ENCODE results near the gene NET1. TPM values are rescaled to one million over a fixed set of nuclear protein-coding genes. Genes with fewer than 3 reads are reported as not detected.

NET1 gene
- total and polyA plus RNA-seq, 2 experiments from 2014 or later, result 62.5 to 96.4 TPM

DNA sequence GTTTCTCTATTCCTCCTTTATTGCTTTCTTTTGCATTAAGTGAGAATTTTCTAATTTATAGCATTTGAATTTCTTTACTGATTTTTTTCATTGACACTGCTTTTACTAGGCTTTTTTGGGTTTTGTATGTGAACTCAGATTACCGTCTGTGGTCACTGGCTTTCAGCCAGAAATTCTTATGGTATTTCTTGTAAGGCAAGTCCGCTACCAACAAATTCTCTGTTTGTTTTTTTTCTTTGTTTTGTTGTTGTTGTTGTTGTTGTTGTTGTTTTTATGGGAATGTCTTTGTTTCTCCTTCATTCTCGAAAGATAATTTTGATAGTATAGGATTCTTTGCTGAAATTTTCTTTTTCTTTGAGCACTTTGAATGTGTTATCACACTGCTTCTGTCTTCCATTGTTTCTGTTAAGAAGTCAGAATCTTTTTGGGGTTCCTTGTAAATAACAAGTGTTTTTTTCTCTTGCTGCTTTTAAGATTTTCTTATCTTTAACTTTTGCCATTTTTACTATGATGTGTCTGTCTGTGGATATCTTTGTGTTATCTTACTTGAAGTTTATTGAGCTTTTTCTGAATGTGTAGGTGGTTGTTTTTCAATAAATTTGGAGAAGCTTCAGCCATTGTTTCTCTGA, 7.2 kb downstream of the NET1 start:
- no peaks in the 10 kb centered on the region for H4K20me1 ChIP-seq (ENCODE audit: insufficient read depth, poor library complexity, severe bottlenecking)
- TF ChIP-seq, protein P1, sequence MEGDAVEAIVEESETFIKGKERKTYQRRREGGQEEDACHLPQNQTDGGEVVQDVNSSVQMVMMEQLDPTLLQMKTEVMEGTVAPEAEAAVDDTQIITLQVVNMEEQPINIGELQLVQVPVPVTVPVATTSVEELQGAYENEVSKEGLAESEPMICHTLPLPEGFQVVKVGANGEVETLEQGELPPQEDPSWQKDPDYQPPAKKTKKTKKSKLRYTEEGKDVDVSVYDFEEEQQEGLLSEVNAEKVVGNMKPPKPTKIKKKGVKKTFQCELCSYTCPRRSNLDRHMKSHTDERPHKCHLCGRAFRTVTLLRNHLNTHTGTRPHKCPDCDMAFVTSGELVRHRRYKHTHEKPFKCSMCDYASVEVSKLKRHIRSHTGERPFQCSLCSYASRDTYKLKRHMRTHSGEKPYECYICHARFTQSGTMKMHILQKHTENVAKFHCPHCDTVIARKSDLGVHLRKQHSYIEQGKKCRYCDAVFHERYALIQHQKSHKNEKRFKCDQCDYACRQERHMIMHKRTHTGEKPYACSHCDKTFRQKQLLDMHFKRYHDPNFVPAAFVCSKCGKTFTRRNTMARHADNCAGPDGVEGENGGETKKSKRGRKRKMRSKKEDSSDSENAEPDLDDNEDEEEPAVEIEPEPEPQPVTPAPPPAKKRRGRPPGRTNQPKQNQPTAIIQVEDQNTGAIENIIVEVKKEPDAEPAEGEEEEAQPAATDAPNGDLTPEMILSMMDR (IDR thresholded peaks at IDR 0.05; ENCODE audit: poor library complexity), result no peak
- TF ChIP-seq EZH2 (IDR thresholded peaks at IDR 0.05; ENCODE audit: borderline replicate concordance) (no peak), EZH2phosphoT487 (IDR thresholded peaks at IDR 0.05; ENCODE audit: low read depth, severe bottlenecking, unreplicated experiment) (no peak)
- 88% methylated on average over 3 of the region's 3 CpGs for WGBS (ENCODE audit: low lambda C conversion rate, missing lambda C conversion rate)
- no peak overlapping the region for H3K27ac ChIP-seq
- DNase-seq (ENCODE audit: low spot score), result no peak
- no peak overlapping the region for H3K4me3 ChIP-seq
- H3K9me3 ChIP-seq (ENCODE audit: low read depth), result no peaks in the 10 kb centered on the region
- no peaks in the 10 kb centered on the region for H3K9me2 ChIP-seq (replicated peaks; ENCODE audit: insufficient read depth)
- peaks cover 90% of the 10 kb centered on the region for H3K79me2 ChIP-seq
- H3K4me2 ChIP-seq, result no peak overlapping the region
- H3K36me3 ChIP-seq (replicated peaks; ENCODE audit: insufficient read depth, low read depth), result no peaks in the 10 kb centered on the region
- no peaks in the 10 kb centered on the region for H3K4me1 ChIP-seq (ENCODE audit: insufficient read depth)
- H3K27me3 ChIP-seq, result no peaks in the 10 kb centered on the region
- H2AFZ ChIP-seq, result no peak overlapping the region

DNA sequence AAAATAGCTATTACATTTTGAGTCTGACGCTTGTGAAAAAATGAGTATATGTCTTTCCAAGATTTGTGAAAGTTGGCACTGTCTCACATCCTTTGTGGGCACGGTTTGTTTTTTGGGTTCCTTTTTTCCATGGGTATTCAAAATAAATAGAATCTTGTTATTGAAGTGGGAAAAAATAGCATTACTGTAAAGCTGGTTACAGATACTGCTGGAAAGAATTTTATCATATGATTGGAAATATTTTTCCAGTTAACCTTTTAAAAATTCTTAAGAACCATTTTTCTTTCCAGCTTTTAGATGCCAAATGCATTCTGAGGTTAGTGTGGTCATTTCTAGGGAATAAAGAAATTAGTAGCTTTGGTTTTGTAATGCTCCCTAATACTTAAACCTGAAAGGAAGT, 11.4 kb downstream of the NET1 start:
- no peaks in the 10 kb centered on the region for H3K9me3 ChIP-seq (ENCODE audit: low read depth)
- H3K4me2 ChIP-seq, result no peak overlapping the region
- TF ChIP-seq EZH2phosphoT487 (IDR thresholded peaks at IDR 0.05; ENCODE audit: low read depth, severe bottlenecking, unreplicated experiment) (no peak), EZH2 (IDR thresholded peaks at IDR 0.05; ENCODE audit: borderline replicate concordance) (no peak)
- TF ChIP-seq, protein P1 (IDR thresholded peaks at IDR 0.05; ENCODE audit: poor library complexity), result no peak
- H3K4me1 ChIP-seq (ENCODE audit: insufficient read depth), result no peaks in the 10 kb centered on the region
- no peak overlapping the region for H3K4me3 ChIP-seq
- no peaks in the 10 kb centered on the region for H3K36me3 ChIP-seq (replicated peaks; ENCODE audit: insufficient read depth, low read depth)
- no peaks in the 10 kb centered on the region for H3K27me3 ChIP-seq
- peaks cover 56% of the 10 kb centered on the region for H3K79me2 ChIP-seq
- no peak for DNase-seq (ENCODE audit: low spot score)
- no peaks in the 10 kb centered on the region for H4K20me1 ChIP-seq (ENCODE audit: insufficient read depth, poor library complexity, severe bottlenecking)
- H3K9me2 ChIP-seq (replicated peaks; ENCODE audit: insufficient read depth), result no peaks in the 10 kb centered on the region
- H2AFZ ChIP-seq, result no peak overlapping the region
- no peak overlapping the region for H3K27ac ChIP-seq
- WGBS (ENCODE audit: low lambda C conversion rate, missing lambda C conversion rate), result 53% methylated on average over 2 of the region's 2 CpGs

DNA sequence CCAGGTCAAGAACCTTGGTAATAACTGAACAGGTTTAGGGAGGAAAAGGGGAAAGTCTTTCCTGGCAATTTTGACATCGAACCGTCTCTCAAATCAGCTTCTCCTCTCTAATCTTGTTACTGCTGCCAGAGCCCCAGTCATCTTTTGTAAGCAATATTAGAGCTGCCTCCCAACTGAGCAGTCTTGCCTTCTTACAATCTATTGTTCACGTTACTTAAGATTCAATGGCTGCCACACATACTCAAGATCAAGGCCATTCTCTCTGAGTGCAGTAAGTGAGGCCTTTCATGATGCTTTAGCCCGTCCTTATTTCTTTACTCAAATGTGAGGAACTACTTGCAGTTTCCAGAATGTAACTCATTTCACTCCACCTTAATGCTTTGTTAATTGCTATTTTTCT, 12.4 kb downstream of the NET1 start:
- Histone ChIP-seq H3K4me2 (no peak overlapping the region), H3K9me2 (replicated peaks; ENCODE audit: insufficient read depth) (no peaks in the 10 kb centered on the region), H3K36me3 (replicated peaks; ENCODE audit: insufficient read depth, low read depth) (no peaks in the 10 kb centered on the region), H4K20me1 (ENCODE audit: insufficient read depth, poor library complexity, severe bottlenecking) (no peaks in the 10 kb centered on the region), H3K79me2 (peaks cover 46% of the 10 kb centered on the region), H2AFZ (no peak overlapping the region), H3K27me3 (no peaks in the 10 kb centered on the region), H3K4me1 (ENCODE audit: insufficient read depth) (no peaks in the 10 kb centered on the region), H3K9me3 (ENCODE audit: low read depth) (no peaks in the 10 kb centered on the region), H3K4me3 (no peak overlapping the region), H3K27ac (no peak overlapping the region)
- DNase-seq (ENCODE audit: low spot score), result no peak
- WGBS (ENCODE audit: low lambda C conversion rate, missing lambda C conversion rate), result 71% methylated on average over 4 of the region's 4 CpGs
- TF ChIP-seq, protein P1 (IDR thresholded peaks at IDR 0.05; ENCODE audit: poor library complexity), result no peak
- no peak for TF ChIP-seq EZH2phosphoT487 (IDR thresholded peaks at IDR 0.05; ENCODE audit: low read depth, severe bottlenecking, unreplicated experiment)
- TF ChIP-seq EZH2 (IDR thresholded peaks at IDR 0.05; ENCODE audit: borderline replicate concordance), result no peak
